ENCODE measurements around the gene WDR3.
A peak's percentile ranks its signal among the peaks of the same experiment; 100 is the strongest.

The WDR3 gene

GRCh38 chr1:117952386-117952785, 22.8 kb downstream of the WDR3 start:
- DNase-seq: no peak

GRCh38 chr1:117959364-117959763, 29.8 kb downstream of the WDR3 start:
- peak; percentile 9 for DNase-seq

GRCh38 chr1:117964290-117965038, 34.9 kb downstream of the WDR3 start:
- DNase-seq: no peak

GRCh38 chr1:117967477-117967876, 37.9 kb downstream of the WDR3 start:
- DNase-seq: peak; percentile 60

GRCh38 chr1:117967881-117968280, 38.3 kb downstream of the WDR3 start:
- DNase-seq: peak; percentile 48

- DNase-seq: no peak
Observed at GRCh38 chr1:117970252-117970651, 40.7 kb downstream of the WDR3 start.

- no peak for DNase-seq
Observed at GRCh38 chr1:117971777-117972176, 42.2 kb downstream of the WDR3 start.

GRCh38 chr1:117976381-117976780, 46.8 kb downstream of the WDR3 start:
- no peak for DNase-seq

GRCh38 chr1:117981455-117982192, 52.1 kb downstream of the WDR3 start:
- no peak for DNase-seq

- DNase-seq: no peak
Observed at GRCh38 chr1:117985239-117985638, 55.7 kb downstream of the WDR3 start.

GRCh38 chr1:117985973-117986372, 56.4 kb downstream of the WDR3 start:
- no peak for DNase-seq

GRCh38 chr1:118004312-118004711, 74.8 kb downstream of the WDR3 start:
- no peak for DNase-seq

- DNase-seq: no peak
Observed at GRCh38 chr1:118007391-118007790, 77.9 kb downstream of the WDR3 start.

- DNase-seq: no peak
Observed at GRCh38 chr1:118008011-118008410, 78.5 kb downstream of the WDR3 start.

GRCh38 chr1:118012515-118013124, 83.1 kb downstream of the WDR3 start:
- DNase-seq: no peak

GRCh38 chr1:118013336-118013735, 83.8 kb downstream of the WDR3 start:
- no peak for DNase-seq

GRCh38 chr1:118013938-118014337, 84.4 kb downstream of the WDR3 start:
- no peak for DNase-seq

Data from fibroblast of skin of abdomen (primary cell).